PC-3 (cell line): Measurements from ENCODE around the gene ESYT3. TPM values are rescaled to one million over a fixed set of nuclear protein-coding genes. Genes with fewer than 3 reads are reported as not detected.

Experiments used
- ATAC-seq: fragments of 200-7000 bp; cut with Tn5 transposase; 2 replicates; pipeline ENCODE4 v1.9.1; 2020; ENCODE audit warnings: mild to moderate bottlenecking, moderate library complexity
- BruUV-seq: library from RNA; stranded (reverse); fragments of 400-500 nt; replicated peaks from 2 replicates; lab custom pipeline; 2021; lab: Mats Ljungman, UMichigan
- CTCF ChIA-PET: fragments of 300-600 bp; sonication (Branson Sonifier 250); formaldehyde crosslinking; loops from one replicate; lab custom pipeline; 2022; ENCODE audit warnings: antibody characterized with exemption; lab: Charles Lee
- POLR2A ChIA-PET: fragments of 300-600 bp; sonication (Branson Sonifier 250); formaldehyde crosslinking; loops from one replicate; lab custom pipeline; 2022; ENCODE audit warnings: antibody characterized with exemption; ENCODE audit not compliant: unreplicated experiment; lab: Charles Lee
- DNase-seq: peaks from one replicate; pipeline ENCODE4 v3.0.0-alpha.2; 2015
- H2AFZ ChIP-seq: fragments of 300-600 bp; sonication (generic); 2 replicates; pipeline ENCODE4 v1.6.0; 2016; ENCODE audit warnings: antibody characterized with exemption, low read length
- H3F3A ChIP-seq: fragments of 300-600 bp; sonication (generic); one replicate; pipeline ENCODE4 v1.6.0; 2017; ENCODE audit warnings: antibody characterized with exemption, low read length, control low read depth, mild to moderate bottlenecking; ENCODE audit not compliant: unreplicated experiment
- H3K27ac ChIP-seq: fragments of 300-600 bp; sonication (generic); 2 replicates; pipeline ENCODE4 v1.5.1; 2016; ENCODE audit warnings: mild to moderate bottlenecking, low read length
- H3K27me3 ChIP-seq: fragments of 300-600 bp; sonication (generic); 2 replicates; pipeline ENCODE4 v1.6.1; 2016; ENCODE audit warnings: low read length, mixed read lengths
- H3K36me3 ChIP-seq: fragments of 300-600 bp; sonication (generic); 2 replicates; pipeline ENCODE4 v1.6.1; 2016; ENCODE audit warnings: low read depth, mixed run types, low read length, mixed read lengths
- H3K4me1 ChIP-seq: fragments of 300-600 bp; sonication (generic); 2 replicates; pipeline ENCODE4 v1.5.1; 2016; ENCODE audit warnings: low read length; ENCODE audit not compliant: insufficient read depth
- H3K4me2 ChIP-seq: fragments of 300-600 bp; sonication (generic); 2 replicates; pipeline ENCODE4 v1.6.0; 2016; ENCODE audit warnings: low read length
- H3K4me3 ChIP-seq: fragments of 300-600 bp; sonication (generic); 2 replicates; pipeline ENCODE4 v1.5.1; 2016; ENCODE audit warnings: mild to moderate bottlenecking, low read length, mixed read lengths
- H3K79me2 ChIP-seq: fragments of 300-600 bp; sonication (generic); 2 replicates; pipeline ENCODE4 v1.6.1; 2017; ENCODE audit warnings: low read length, mixed read lengths
- H3K9ac ChIP-seq: fragments of 300-600 bp; sonication (generic); 2 replicates; pipeline ENCODE4 v1.6.0; 2016; ENCODE audit warnings: mild to moderate bottlenecking, low read length
- H3K9me2 ChIP-seq: fragments of 300-600 bp; sonication (generic); replicated peaks from 2 replicates; pipeline ENCODE4 v1.6.1; 2016; ENCODE audit warnings: mixed run types, low read length, mixed read lengths
- H3K9me3 ChIP-seq: fragments of 300-600 bp; sonication (generic); 2 replicates; pipeline ENCODE4 v1.6.1; 2016; ENCODE audit warnings: low read length, mixed read lengths
- H4K20me1 ChIP-seq: fragments of 300-600 bp; sonication (generic); 2 replicates; pipeline ENCODE4 v1.6.1; 2016; ENCODE audit warnings: low read length, mixed read lengths
- EZH2 ChIP-seq: fragments of 300-600 bp; sonication (generic); IDR thresholded peaks from one replicate; pipeline ENCODE4 v1.6.1; 2017; ENCODE audit warnings: antibody characterized with exemption, mild to moderate bottlenecking, low read length; ENCODE audit not compliant: unreplicated experiment
- EZH2phosphoT487 ChIP-seq: fragments of 300-600 bp; sonication (generic); IDR thresholded peaks from 2 replicates; pipeline ENCODE4 v1.6.1; 2018; ENCODE audit warnings: mild to moderate bottlenecking, antibody characterized with exemption, low read length, borderline replicate concordance
- intact Hi-C: fragments of 100-400 bp; cut with micrococcal nuclease; formaldehyde crosslinking; loops from 2 replicates; pipeline ENCODE4 v1.9.0; 2023
- total RNA-seq: library from RNA; depleted of rRNA; stranded (reverse); fragments of >200 nt; gene quantifications from 2 replicates; pipeline ENCODE4 v1.2.3, GENCODE V29; 2014
- TF ChIP-seq, protein P1 (sequence below): fragments of 300-600 bp; sonication (generic); conservative IDR thresholded peaks from 2 replicates; pipeline ENCODE4 v1.5.1; 2017; ENCODE audit warnings: antibody characterized with exemption, low read depth, mild to moderate bottlenecking, low read length

Gene ESYT3
- total RNA-seq, 1 experiment from 2014 or later = 1.6 TPM

DNA sequence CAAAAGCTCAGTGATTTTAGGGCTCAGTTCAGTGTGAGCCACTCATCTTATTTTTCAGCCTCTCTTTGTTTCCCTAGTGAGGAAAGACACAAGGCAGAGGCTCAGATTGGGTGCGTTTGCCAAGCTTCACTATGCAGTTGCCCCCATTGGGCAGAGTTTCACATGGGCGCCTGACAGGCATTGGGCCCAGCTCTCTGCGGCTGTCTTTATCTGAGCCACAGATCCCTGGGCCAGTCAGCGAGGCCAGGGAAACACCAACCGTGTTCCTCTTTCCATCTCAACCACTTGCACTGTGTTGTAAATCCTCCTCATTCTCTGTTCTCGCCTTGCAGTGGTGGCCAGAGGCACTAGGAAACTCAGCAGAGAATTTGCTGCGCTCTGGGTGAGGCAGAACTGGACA is 10.8 kb downstream of the ESYT3 start:
- H3K9me2 ChIP-seq = no peaks in the 10 kb centered on the region
- no peak overlapping the region for H3K4me2 ChIP-seq
- no peak overlapping the region for H3K27ac ChIP-seq
- H3K36me3 ChIP-seq = no peaks in the 10 kb centered on the region
- H3F3A ChIP-seq = no peaks in the 10 kb centered on the region
- H3K9ac ChIP-seq = no peak overlapping the region
- no peak overlapping the region for H3K4me3 ChIP-seq
- BruUV-seq = no TSS peak
- no peaks in the 10 kb centered on the region for H4K20me1 ChIP-seq
- H3K4me1 ChIP-seq = peaks cover 10% of the 10 kb centered on the region
- no peak overlapping the region for H2AFZ ChIP-seq
- H3K9me3 ChIP-seq = no peaks in the 10 kb centered on the region
- CTCF ChIA-PET = no interaction called here
- intact Hi-C loops = no loop called here
- H3K79me2 ChIP-seq = no peaks in the 10 kb centered on the region
- no peak for TF ChIP-seq EZH2
- TF ChIP-seq, protein P1, sequence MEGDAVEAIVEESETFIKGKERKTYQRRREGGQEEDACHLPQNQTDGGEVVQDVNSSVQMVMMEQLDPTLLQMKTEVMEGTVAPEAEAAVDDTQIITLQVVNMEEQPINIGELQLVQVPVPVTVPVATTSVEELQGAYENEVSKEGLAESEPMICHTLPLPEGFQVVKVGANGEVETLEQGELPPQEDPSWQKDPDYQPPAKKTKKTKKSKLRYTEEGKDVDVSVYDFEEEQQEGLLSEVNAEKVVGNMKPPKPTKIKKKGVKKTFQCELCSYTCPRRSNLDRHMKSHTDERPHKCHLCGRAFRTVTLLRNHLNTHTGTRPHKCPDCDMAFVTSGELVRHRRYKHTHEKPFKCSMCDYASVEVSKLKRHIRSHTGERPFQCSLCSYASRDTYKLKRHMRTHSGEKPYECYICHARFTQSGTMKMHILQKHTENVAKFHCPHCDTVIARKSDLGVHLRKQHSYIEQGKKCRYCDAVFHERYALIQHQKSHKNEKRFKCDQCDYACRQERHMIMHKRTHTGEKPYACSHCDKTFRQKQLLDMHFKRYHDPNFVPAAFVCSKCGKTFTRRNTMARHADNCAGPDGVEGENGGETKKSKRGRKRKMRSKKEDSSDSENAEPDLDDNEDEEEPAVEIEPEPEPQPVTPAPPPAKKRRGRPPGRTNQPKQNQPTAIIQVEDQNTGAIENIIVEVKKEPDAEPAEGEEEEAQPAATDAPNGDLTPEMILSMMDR = no peak
- TF ChIP-seq EZH2phosphoT487 = no peak
- no peaks in the 10 kb centered on the region for H3K27me3 ChIP-seq
- DNase-seq (no peak), ATAC-seq (no peak)
- POLR2A ChIA-PET = no interaction called here

DNA sequence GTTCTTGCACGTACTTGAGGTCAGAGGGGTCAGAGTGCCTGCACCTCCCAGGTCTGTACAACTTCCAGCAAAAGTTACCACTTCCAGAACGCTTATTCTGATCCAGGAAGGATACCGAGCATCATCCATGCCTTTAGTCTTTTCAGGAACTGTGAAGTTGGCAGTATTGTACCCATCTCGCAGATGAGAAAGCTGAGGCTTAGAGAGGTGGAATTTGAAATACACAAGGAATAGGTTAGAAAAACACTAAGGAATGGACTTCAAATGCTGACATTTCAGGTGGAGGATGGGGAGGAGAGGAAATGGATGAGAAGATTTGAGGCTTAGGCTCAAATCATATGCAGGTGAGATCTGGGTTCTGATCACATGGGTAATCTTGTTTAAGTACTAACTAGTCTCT is 11.2 kb downstream of the ESYT3 start:
- H3K27ac ChIP-seq = no peak overlapping the region
- H3K27me3 ChIP-seq = no peaks in the 10 kb centered on the region
- intact Hi-C loops = no loop called here
- H3K4me3 ChIP-seq = no peak overlapping the region
- H3K79me2 ChIP-seq = no peaks in the 10 kb centered on the region
- H2AFZ ChIP-seq = no peak overlapping the region
- H3K9ac ChIP-seq = no peak overlapping the region
- DNase-seq (no peak), ATAC-seq (no peak)
- no peaks in the 10 kb centered on the region for H3F3A ChIP-seq
- peaks cover 10% of the 10 kb centered on the region for H3K4me1 ChIP-seq
- H3K36me3 ChIP-seq = no peaks in the 10 kb centered on the region
- H4K20me1 ChIP-seq = no peaks in the 10 kb centered on the region
- ChIA-PET CTCF (no interaction called here), POLR2A (no interaction called here)
- TF ChIP-seq EZH2phosphoT487 (no peak), EZH2 (no peak)
- TF ChIP-seq, protein P1 = no peak
- no peaks in the 10 kb centered on the region for H3K9me3 ChIP-seq
- no peaks in the 10 kb centered on the region for H3K9me2 ChIP-seq
- H3K4me2 ChIP-seq = no peak overlapping the region
- BruUV-seq = no TSS peak

- intact Hi-C loops = no loop called here
- POLR2A ChIA-PET = no interaction called here
- no TSS peak for BruUV-seq
- CTCF ChIA-PET = interaction anchor here (0.7 kb wide), 1 partner anchor 146 kb away, joined by 3 read pairs; no protein-coding TSS in a partner anchor
- no peak for TF ChIP-seq EZH2phosphoT487
- TF ChIP-seq, protein P1 = no peak
- no peak for TF ChIP-seq EZH2
- DNase-seq (no peak), ATAC-seq (no peak)
- Histone ChIP-seq H3K4me2 (no peak overlapping the region), H3K36me3 (no peaks in the 10 kb centered on the region), H3K9me3 (no peaks in the 10 kb centered on the region), H3K9me2 (no peaks in the 10 kb centered on the region), H4K20me1 (no peaks in the 10 kb centered on the region), H3K4me1 (no peaks in the 10 kb centered on the region), H2AFZ (no peak overlapping the region), H3F3A (no peaks in the 10 kb centered on the region), H3K79me2 (no peaks in the 10 kb centered on the region), H3K27ac (no peak overlapping the region), H3K4me3 (no peak overlapping the region), H3K9ac (no peak overlapping the region), H3K27me3 (no peaks in the 10 kb centered on the region)
These were observed 14.2 kb downstream of the ESYT3 start for GRCh38 chr3:138448631-138449030.
